ENCODE measurements around the gene FSTL4. TPM values are rescaled to one million over a fixed set of nuclear protein-coding genes. Genes with fewer than 3 reads are reported as not detected.
A peak's percentile ranks its signal among the peaks of the same experiment; 100 is the strongest.

FSTL4 gene
- total and polyA plus RNA-seq, 2 of the 13 experiments (the other 11 are each of a cell fraction or from before 2014, with no cell fraction given), result 2.1 to 3.0 TPM

DNA sequence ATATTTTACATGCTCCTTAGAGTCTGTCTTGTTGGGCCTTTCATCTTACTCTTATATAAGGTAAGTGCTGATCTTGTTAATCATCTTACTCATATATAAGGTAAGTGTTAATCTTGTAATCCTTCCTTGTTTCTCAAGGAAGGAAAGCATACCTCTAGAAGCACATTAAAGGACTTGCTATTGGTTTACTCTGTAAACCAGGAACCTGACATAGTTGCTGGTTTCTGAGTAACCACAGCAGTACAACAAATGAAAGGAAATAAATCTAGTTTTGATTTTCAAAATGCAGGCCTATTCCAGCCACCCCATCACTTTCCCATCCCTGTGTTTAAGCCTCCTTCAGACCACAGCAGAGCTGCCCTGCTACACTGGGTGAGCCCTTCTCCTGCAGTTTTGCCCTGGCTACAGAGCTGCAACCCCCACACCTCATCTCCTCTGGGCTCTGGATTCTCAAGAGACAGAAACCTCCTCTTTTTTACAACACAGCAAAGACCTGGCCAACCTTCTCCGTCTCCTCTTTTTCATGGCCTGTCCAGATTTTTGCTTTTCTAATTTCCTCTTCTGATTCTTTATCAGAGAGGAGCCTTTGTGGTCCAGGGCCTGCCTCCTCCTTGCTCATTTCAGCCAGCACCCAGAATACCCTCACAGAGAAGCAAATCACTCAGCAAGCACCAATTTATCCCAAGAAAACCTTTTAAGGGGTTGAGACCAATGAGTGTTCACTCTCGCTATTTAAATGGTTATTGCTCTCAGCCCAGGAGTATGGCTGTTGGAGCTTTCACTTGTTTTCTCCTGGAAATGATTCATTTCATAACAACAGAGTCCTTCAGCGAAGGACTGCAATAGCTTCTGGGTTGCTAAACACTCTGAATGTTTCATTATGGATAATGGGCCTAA lies 103.2 kb downstream of the FSTL4 start (continued):
- TF ChIP-seq ZNF75D (CRISPR knock-in tag; IDR thresholded peaks at IDR 0.05; ENCODE audit: borderline replicate concordance), result no peak
- no peak for TF ChIP-seq JDP2 (CRISPR knock-in tag; IDR thresholded peaks at IDR 0.05; ENCODE audit: borderline replicate concordance)

DNA sequence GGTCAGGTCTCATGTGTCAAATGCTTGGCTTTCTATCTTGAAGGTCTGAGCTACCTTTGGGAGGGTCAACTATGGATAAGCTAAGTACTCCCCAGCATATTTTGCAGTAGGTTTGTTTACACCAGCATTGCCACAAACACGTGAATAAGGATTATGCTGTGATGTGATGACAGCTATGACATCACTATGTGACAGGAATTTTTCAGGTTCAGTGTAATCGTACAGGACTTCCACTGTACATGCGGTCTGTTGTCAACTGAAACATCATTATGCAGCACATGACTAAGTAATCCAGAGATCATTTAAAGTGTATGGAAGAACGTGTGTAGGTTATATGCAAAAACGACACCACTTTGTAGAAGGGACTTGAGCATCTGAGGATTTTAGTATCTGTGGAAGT lies 104.0 kb downstream of the FSTL4 start:
- WGBS (ENCODE audit: low lambda C conversion rate), result 35% methylated on average over 5 of the region's 5 CpGs
- no peak overlapping the region for H3K27ac ChIP-seq (ENCODE audit: extremely low read length, insufficient read depth, low read length)
- H3K4me2 ChIP-seq (ENCODE audit: low read depth, low read length), result no peak overlapping the region
- no peaks in the 10 kb centered on the region for H3K79me2 ChIP-seq (ENCODE audit: insufficient read depth, low read length)
- ChIA-PET POLR2A (no interaction called here), CTCF (ENCODE audit: low intra/inter-chr PET ratio, low total read pairs) (no interaction called here)
- intact Hi-C loops (cut with micrococcal nuclease; ENCODE audit: unreplicated experiment) (no loop called here), in situ Hi-C loops (cut with HindIII; ENCODE audit: extremely low pct_ligation_motif_present, low pct_unique_long_range_greater_than_20kb) (no loop called here)
- H3K4me1 ChIP-seq (ENCODE audit: insufficient read depth, low read length), result no peaks in the 10 kb centered on the region
- DNase-seq (ENCODE audit: low spot score), result no peak
- ATAC-seq, result no peak
- no peak overlapping the region for H3K4me3 ChIP-seq (replicated peaks in 1 of 3; ENCODE audit: insufficient read depth in 1 of 3, low read depth in 2 of 3, low read length in 3 of 3)
- no peaks in the 10 kb centered on the region for H3K9me3 ChIP-seq (ENCODE audit: low read length)
- H4K20me1 ChIP-seq (ENCODE audit: insufficient read depth, low read length), result no peaks in the 10 kb centered on the region
- H3K9ac ChIP-seq (ENCODE audit: insufficient read depth, low read depth, low read length), result no peak overlapping the region
- H3K27me3 ChIP-seq (ENCODE audit: control insufficient read depth in 1 of 2, insufficient read depth in 2 of 2, low read length in 2 of 2), result no peaks in the 10 kb centered on the region
- H2AFZ ChIP-seq (ENCODE audit: low read length), result no peak overlapping the region
- BruUV-seq (replicated peaks), result no TSS peak
- H3K36me3 ChIP-seq (replicated peaks in 1 of 2; ENCODE audit: control insufficient read depth in 1 of 2, insufficient read depth in 2 of 2, low read length in 2 of 2), result no peaks in the 10 kb centered on the region
- no peak for FAIRE-seq
- TF ChIP-seq MAFK (conservative IDR thresholded peaks at IDR 0.05 in 1 of 2, IDR thresholded peaks at IDR 0.05 in 1 of 2; ENCODE audit: low read length in 2 of 2) (no peak), ZNF577 (CRISPR knock-in tag; IDR thresholded peaks at IDR 0.05; ENCODE audit: borderline replicate concordance, low read depth) (no peak), MATR3 (CRISPR knock-in tag; IDR thresholded peaks at IDR 0.05) (no peak), FOXC1 (CRISPR knock-in tag; IDR thresholded peaks at IDR 0.05; ENCODE audit: borderline replicate concordance) (no peak), CREB1 (IDR thresholded peaks at IDR 0.05) (peak; percentile 81), CREB1 (CRISPR knock-in tag; IDR thresholded peaks at IDR 0.05) (no peak)
- TF ChIP-seq, protein P1, sequence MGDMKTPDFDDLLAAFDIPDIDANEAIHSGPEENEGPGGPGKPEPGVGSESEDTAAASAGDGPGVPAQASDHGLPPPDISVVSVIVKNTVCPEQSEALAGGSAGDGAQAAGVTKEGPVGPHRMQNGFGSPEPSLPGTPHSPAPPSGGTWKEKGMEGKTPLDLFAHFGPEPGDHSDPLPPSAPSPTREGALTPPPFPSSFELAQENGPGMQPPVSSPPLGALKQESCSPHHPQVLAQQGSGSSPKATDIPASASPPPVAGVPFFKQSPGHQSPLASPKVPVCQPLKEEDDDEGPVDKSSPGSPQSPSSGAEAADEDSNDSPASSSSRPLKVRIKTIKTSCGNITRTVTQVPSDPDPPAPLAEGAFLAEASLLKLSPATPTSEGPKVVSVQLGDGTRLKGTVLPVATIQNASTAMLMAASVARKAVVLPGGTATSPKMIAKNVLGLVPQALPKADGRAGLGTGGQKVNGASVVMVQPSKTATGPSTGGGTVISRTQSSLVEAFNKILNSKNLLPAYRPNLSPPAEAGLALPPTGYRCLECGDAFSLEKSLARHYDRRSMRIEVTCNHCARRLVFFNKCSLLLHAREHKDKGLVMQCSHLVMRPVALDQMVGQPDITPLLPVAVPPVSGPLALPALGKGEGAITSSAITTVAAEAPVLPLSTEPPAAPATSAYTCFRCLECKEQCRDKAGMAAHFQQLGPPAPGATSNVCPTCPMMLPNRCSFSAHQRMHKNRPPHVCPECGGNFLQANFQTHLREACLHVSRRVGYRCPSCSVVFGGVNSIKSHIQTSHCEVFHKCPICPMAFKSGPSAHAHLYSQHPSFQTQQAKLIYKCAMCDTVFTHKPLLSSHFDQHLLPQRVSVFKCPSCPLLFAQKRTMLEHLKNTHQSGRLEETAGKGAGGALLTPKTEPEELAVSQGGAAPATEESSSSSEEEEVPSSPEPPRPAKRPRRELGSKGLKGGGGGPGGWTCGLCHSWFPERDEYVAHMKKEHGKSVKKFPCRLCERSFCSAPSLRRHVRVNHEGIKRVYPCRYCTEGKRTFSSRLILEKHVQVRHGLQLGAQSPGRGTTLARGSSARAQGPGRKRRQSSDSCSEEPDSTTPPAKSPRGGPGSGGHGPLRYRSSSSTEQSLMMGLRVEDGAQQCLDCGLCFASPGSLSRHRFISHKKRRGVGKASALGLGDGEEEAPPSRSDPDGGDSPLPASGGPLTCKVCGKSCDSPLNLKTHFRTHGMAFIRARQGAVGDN (CRISPR knock-in tag; IDR thresholded peaks at IDR 0.05), result no peak
- TF ChIP-seq, protein P2, sequence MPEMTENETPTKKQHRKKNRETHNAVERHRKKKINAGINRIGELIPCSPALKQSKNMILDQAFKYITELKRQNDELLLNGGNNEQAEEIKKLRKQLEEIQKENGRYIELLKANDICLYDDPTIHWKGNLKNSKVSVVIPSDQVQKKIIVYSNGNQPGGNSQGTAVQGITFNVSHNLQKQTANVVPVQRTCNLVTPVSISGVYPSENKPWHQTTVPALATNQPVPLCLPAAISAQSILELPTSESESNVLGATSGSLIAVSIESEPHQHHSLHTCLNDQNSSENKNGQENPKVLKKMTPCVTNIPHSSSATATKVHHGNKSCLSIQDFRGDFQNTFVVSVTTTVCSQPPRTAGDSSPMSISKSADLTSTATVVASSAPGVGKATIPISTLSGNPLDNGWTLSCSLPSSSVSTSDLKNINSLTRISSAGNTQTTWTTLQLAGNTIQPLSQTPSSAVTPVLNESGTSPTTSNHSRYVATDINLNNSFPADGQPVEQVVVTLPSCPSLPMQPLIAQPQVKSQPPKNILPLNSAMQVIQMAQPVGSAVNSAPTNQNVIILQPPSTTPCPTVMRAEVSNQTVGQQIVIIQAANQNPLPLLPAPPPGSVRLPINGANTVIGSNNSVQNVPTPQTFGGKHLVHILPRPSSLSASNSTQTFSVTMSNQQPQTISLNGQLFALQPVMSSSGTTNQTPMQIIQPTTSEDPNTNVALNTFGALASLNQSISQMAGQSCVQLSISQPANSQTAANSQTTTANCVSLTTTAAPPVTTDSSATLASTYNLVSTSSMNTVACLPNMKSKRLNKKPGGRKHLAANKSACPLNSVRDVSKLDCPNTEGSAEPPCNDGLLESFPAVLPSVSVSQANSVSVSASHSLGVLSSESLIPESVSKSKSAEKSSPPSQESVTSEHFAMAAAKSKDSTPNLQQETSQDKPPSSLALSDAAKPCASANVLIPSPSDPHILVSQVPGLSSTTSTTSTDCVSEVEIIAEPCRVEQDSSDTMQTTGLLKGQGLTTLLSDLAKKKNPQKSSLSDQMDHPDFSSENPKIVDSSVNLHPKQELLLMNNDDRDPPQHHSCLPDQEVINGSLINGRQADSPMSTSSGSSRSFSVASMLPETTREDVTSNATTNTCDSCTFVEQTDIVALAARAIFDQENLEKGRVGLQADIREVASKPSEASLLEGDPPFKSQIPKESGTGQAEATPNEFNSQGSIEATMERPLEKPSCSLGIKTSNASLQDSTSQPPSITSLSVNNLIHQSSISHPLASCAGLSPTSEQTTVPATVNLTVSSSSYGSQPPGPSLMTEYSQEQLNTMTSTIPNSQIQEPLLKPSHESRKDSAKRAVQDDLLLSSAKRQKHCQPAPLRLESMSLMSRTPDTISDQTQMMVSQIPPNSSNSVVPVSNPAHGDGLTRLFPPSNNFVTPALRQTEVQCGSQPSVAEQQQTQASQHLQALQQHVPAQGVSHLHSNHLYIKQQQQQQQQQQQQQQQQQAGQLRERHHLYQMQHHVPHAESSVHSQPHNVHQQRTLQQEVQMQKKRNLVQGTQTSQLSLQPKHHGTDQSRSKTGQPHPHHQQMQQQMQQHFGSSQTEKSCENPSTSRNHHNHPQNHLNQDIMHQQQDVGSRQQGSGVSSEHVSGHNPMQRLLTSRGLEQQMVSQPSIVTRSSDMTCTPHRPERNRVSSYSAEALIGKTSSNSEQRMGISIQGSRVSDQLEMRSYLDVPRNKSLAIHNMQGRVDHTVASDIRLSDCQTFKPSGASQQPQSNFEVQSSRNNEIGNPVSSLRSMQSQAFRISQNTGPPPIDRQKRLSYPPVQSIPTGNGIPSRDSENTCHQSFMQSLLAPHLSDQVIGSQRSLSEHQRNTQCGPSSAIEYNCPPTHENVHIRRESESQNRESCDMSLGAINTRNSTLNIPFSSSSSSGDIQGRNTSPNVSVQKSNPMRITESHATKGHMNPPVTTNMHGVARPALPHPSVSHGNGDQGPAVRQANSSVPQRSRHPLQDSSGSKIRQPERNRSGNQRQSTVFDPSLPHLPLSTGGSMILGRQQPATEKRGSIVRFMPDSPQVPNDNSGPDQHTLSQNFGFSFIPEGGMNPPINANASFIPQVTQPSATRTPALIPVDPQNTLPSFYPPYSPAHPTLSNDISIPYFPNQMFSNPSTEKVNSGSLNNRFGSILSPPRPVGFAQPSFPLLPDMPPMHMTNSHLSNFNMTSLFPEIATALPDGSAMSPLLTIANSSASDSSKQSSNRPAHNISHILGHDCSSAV (CRISPR knock-in tag; IDR thresholded peaks at IDR 0.05; ENCODE audit: borderline replicate concordance), result no peak

Measured in HepG2 (cell line).